GM18909 (cell line): Measurements from ENCODE around the gene GLYR1.

Experiments used
- ATAC-seq: cut with Tn5 transposase; IDR thresholded peaks from one replicate; pipeline ENCODE4 v1.9.1; 2021; ENCODE audit warnings: mild to moderate bottlenecking; ENCODE audit not compliant: unreplicated experiment, poor library complexity

Gene GLYR1

GRCh38 chr16:4882000-4882632, 35.0 kb upstream of the GLYR1 start:
- ATAC-seq = no peak

- no peak for ATAC-seq
These were observed 33.0 kb upstream of the GLYR1 start for GRCh38 chr16:4880006-4880580.

- ATAC-seq = no peak
These were observed 32.0 kb upstream of the GLYR1 start for GRCh38 chr16:4879049-4879448.

GRCh38 chr16:4877380-4877685, 30.2 kb upstream of the GLYR1 start:
- ATAC-seq = no peak

GRCh38 chr16:4876646-4877379, 29.7 kb upstream of the GLYR1 start:
- ATAC-seq = no peak

- no peak for ATAC-seq
These were observed 27.6 kb upstream of the GLYR1 start for GRCh38 chr16:4874666-4875065.

- ATAC-seq = no peak
These were observed 26.0 kb upstream of the GLYR1 start for GRCh38 chr16:4873091-4873490.

- ATAC-seq = no peak
These were observed 24.0 kb upstream of the GLYR1 start for GRCh38 chr16:4871071-4871470.

- ATAC-seq = no peak
These were observed 23.1 kb upstream of the GLYR1 start for GRCh38 chr16:4870138-4870671.

GRCh38 chr16:4869147-4869805, 22.2 kb upstream of the GLYR1 start:
- no peak for ATAC-seq

GRCh38 chr16:4868535-4868934, 21.4 kb upstream of the GLYR1 start:
- no peak for ATAC-seq

- peak; percentile 76 for ATAC-seq
These were observed 20.9 kb upstream of the GLYR1 start for GRCh38 chr16:4868026-4868425.

GRCh38 chr16:4866586-4866985, 19.5 kb upstream of the GLYR1 start:
- ATAC-seq = no peak

GRCh38 chr16:4865231-4865860, 18.3 kb upstream of the GLYR1 start:
- ATAC-seq = no peak

GRCh38 chr16:4864728-4865127, 17.6 kb upstream of the GLYR1 start:
- ATAC-seq = no peak

GRCh38 chr16:4862639-4863038, 15.6 kb upstream of the GLYR1 start:
- ATAC-seq = no peak

- ATAC-seq = no peak
These were observed 13.7 kb upstream of the GLYR1 start for GRCh38 chr16:4860727-4861342.

GRCh38 chr16:4859900-4860255, 12.8 kb upstream of the GLYR1 start:
- ATAC-seq = no peak

GRCh38 chr16:4859190-4859899, 12.3 kb upstream of the GLYR1 start:
- ATAC-seq = no peak

- no peak for ATAC-seq
These were observed 8.7 kb upstream of the GLYR1 start for GRCh38 chr16:4855804-4856203.
